ENCODE results near the gene TEKTIP1. TPM values are rescaled to one million over a fixed set of nuclear protein-coding genes. Genes with fewer than 3 reads are reported as not detected.

Gene TEKTIP1
- polyA plus RNA-seq, 1 experiment = not detected

DNA sequence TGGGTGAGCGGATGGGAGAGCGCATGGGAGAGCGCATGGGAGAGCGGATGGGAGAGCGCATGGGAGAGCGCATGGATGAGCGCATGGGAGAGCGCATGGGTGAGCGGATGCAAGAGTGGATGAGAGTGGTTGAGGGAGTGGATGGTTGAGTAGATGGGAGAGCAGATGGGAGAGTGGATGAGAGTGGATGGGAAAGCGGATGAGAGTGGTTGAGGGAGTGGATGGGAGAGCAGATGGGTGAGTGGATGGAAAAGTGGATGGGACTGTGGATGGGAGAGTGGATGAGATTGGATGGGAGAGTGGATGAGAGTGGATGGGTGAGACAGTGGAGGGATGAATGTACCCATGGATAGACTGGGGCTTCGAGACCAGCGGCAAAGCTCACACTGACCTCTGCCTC, 8.6 kb upstream of the TEKTIP1 start:
- ChIA-PET POLR2A (no interaction called here), CTCF (interaction anchor here (1.9 kb wide), 1 partner anchor 13 kb away, joined by 6 read pairs; no protein-coding TSS in a partner anchor)
- TF ChIP-seq CTCF (IDR thresholded peaks at IDR 0.05; ENCODE audit: insufficient read depth, low read depth, low read length) = no peak
- no peak for DNase-seq (ENCODE audit: low read depth)
- Histone ChIP-seq H3K27me3 (ENCODE audit: control insufficient read depth, insufficient read depth, low read length) (no peaks in the 10 kb centered on the region), H3K36me3 (ENCODE audit: control insufficient read depth, insufficient read depth, low read length) (peaks cover 55% of the 10 kb centered on the region), H3K4me3 (ENCODE audit: low read depth, low read length) (no peak overlapping the region)

- Histone ChIP-seq H3K27me3 (ENCODE audit: control insufficient read depth, insufficient read depth, low read length) (no peaks in the 10 kb centered on the region), H3K4me3 (ENCODE audit: low read depth, low read length) (no peak overlapping the region), H3K36me3 (ENCODE audit: control insufficient read depth, insufficient read depth, low read length) (peaks cover 53% of the 10 kb centered on the region)
- ChIA-PET POLR2A (no interaction called here), CTCF (interaction anchor here (1.9 kb wide), 1 partner anchor 14 kb away, joined by 6 read pairs; no protein-coding TSS in a partner anchor)
- TF ChIP-seq CTCF (IDR thresholded peaks at IDR 0.05; ENCODE audit: insufficient read depth, low read depth, low read length) = no peak
- DNase-seq (ENCODE audit: low read depth) = no peak
These were observed 7.3 kb upstream of the TEKTIP1 start for GRCh38 chr19:3531716-3532115.

DNA sequence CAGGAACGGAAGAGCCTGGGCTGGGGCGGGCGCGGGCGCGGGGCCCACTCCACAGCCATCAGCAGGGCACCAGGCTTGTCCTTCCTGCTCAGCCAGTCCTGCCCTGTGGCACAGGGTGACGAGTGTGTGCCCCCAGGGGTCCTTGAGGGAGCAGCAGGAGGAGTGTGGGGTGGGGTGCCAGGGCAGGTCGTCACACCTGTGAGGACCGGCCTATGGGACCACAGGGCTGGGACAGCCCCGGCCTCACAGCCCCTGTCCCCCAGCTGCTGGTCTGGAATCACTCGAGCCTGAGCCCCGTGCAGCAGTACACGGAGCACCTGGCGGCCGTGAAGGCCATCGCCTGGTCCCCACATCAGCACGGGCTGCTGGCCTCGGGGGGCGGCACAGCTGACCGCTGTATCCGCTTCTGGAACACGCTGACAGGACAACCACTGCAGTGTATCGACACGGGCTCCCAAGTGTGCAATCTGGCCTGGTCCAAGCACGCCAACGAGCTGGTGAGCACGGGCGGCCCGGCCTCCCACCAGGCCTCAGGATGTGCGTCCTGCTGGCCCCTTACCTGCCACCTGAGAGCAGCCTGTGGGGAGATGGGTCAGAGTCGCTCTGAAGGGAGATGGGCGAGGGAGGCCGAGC, 6.7 kb upstream of the TEKTIP1 start:
- ChIA-PET CTCF (interaction anchor here (1.9 kb wide), 1 partner anchor 14 kb away, joined by 6 read pairs; no protein-coding TSS in a partner anchor), POLR2A (no interaction called here)
- no peak for DNase-seq (ENCODE audit: low read depth)
- H3K4me3 ChIP-seq (ENCODE audit: low read depth, low read length) = no peak overlapping the region
- peaks cover 48% of the 10 kb centered on the region for H3K36me3 ChIP-seq (ENCODE audit: control insufficient read depth, insufficient read depth, low read length)
- H3K27me3 ChIP-seq (ENCODE audit: control insufficient read depth, insufficient read depth, low read length) = no peaks in the 10 kb centered on the region
- TF ChIP-seq CTCF (IDR thresholded peaks at IDR 0.05; ENCODE audit: insufficient read depth, low read depth, low read length) = no peak

DNA sequence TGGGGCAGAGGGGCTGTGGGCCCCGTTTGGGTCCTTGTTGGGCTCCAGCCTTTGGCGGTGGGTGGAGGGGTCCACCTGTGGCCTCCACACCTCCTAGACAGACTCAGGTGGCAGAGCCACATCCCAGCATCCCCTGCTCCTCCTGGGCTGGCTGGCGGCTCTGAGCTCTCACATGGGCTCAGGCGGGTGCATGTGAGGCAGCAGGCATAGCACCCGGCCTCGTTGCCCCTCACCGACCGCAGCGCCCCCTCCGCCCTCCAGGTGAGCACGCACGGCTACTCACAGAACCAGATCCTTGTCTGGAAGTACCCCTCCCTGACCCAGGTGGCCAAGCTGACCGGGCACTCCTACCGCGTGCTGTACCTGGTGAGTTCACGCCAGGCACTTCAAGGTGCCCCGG, 5.9 kb upstream of the TEKTIP1 start:
- ChIA-PET CTCF (no interaction called here), POLR2A (no interaction called here)
- Histone ChIP-seq H3K27me3 (ENCODE audit: control insufficient read depth, insufficient read depth, low read length) (no peaks in the 10 kb centered on the region), H3K36me3 (ENCODE audit: control insufficient read depth, insufficient read depth, low read length) (peaks cover 43% of the 10 kb centered on the region), H3K4me3 (ENCODE audit: low read depth, low read length) (no peak overlapping the region)
- TF ChIP-seq CTCF (IDR thresholded peaks at IDR 0.05; ENCODE audit: insufficient read depth, low read depth, low read length) = no peak
- no peak for DNase-seq (ENCODE audit: low read depth)

DNA sequence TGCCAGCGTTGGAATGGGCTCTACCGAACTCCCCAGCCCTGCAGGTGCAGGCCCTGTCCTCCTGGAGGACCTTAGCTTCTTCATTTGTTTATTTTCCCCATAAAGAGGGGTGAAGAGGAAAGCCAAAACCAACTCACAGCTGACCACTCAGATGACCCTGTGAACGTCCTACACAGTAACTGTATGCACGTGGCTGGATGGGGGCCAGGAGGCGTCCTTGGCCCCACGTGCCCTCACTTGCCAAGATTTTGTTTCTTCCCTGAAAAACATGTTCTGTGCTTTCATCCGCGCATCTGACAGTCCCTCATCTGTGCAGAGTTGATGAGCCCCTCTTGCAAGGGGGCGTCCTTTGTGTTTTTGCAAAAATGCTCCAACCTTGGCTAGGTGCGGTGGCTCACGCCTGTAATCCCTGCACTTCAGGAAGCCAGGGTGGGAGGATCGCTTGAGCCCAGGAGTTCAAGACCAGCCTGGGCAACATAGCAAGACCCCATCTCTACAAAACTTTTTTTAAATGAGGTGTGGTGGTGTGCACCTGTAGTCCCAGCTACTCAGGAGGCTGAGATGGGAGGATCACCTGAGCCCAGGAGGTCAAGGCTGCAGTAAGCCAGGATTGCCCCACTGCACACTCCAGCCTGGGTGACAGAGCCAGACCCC, 5.3 kb upstream of the TEKTIP1 start:
- DNase-seq (ENCODE audit: low read depth) = no peak
- ChIA-PET CTCF (interaction anchor here (1.5 kb wide), 1 partner anchor 11 kb away, joined by 3 read pairs; no protein-coding TSS in a partner anchor), POLR2A (no interaction called here)
- Histone ChIP-seq H3K27me3 (ENCODE audit: control insufficient read depth, insufficient read depth, low read length) (no peaks in the 10 kb centered on the region), H3K36me3 (ENCODE audit: control insufficient read depth, insufficient read depth, low read length) (peaks cover 42% of the 10 kb centered on the region), H3K4me3 (ENCODE audit: low read depth, low read length) (no peak overlapping the region)
- TF ChIP-seq CTCF (IDR thresholded peaks at IDR 0.05; ENCODE audit: insufficient read depth, low read depth, low read length) = no peak
